Cortex of kidney (tissue), 1 donor: ENCODE measurements around the gene CDK14.

Experiments used
- DNase-seq: peaks from one replicate; lab custom pipeline; 2025; lab: John Stamatoyannopoulos, UW

Gene CDK14

DNA sequence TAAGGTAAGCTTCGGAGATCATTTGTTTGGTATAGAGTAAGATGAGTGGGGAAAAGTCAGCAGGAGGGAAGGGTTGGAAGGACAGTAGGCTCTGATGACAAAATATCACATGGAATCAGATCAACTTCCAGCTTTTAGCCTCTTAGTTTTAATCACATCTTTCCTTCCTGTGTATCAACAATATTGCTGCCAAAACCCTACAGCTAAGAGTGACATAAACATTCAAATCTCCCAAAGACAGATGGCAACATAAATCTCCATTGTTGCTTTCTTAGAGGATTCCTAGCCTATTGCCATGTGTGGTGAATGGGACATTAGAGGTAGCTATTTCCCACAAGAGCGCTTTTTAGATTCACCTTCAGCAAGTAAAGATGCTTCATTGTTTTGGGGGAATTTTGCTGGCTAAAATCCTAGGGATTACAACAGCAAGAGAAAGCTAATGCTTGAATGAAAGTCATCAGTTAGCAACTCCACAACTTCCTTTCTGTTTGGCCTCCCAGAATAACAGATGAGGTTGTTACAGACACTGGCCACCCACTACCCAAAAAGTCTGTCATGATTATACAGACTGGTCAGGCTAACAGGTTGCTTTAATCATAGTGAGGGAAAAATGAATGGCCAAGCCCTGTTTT lies 632.9 kb downstream of the CDK14 start:
- no peak for DNase-seq

DNA sequence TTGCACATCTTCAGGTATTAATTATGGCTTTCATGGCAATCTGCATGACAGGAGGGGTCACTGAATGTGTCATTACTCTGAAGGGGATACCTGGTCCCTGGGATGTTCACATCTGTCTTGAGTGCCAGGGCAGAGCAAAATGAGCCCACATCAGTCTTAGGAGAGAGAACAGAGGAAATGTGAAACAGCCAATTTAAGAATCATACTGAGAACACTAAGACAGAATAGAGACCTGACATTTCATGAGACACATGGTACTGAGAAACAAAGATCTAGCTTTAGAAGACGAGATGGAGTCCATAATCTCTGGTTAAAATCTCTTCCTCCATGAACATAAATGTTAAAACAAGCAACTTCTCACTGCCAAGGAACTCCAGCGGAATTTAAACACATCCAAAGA lies 634.0 kb downstream of the CDK14 start:
- DNase-seq, result no peak

DNA sequence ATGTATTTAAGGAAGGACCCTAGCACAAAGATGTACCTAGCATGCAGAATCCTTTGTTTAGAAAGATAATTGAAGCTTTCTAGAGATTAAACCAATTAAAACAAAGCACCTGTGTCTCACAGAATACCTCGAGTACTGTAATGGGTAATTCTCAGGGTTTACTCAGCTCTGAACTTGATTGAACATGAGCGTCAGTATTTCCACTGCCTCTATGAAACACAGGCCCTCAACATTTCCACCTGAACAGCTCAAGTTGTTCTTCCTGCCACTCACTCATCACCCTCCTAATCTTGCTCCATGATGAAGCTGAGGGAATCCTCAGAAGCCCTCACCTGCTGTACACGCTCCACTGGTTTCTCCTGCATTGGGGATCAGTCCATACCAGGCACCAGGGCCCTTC lies 634.4 kb downstream of the CDK14 start:
- DNase-seq, result no peak

DNA sequence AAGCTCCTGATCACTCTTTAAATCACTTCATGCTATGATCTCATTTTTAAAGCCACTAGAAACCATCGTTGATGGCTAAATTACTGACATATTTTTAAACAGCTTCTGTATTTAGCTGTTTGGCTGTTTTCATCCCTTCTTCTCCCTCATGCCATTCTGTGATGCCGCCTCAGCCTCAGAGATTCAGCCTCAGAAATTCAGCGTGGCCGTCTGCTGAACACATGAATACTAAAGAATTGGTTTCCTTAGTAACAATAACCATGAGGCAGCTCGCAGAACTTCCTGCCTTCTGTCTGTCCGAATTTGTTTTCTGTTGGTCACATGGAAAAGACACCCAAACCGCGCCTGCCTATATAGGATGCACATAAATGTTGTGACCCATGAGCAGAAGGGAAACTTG lies 637.1 kb downstream of the CDK14 start:
- no peak for DNase-seq

DNA sequence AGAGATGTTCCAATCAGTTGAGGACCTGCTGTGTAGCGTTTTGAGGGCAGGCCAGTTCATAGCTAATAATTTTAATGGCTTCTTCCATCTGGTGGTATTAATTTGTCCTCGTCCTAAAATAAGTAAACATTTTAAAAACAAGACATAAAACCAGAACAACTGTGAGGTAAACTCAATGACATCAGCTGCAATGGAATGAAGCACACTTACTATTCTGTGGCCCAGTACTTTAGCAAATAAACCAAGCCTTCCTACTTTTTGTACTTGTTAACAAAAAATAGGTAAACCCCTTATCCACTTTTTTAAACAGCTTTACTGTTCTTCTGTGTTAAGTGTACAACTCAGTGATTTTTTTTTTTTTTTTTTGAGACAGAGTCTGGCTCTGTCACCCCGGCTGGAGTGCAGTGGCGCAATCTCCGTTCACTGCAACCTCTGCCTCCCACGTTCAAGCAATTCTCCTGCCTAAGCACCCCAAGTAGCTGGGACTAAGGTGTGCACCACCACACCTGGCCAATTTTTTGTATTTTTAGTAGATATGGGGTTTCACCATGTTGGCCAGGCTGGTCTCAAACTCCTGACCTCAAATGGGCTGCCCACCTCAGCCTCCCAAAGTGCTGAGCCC lies 639.2 kb downstream of the CDK14 start:
- DNase-seq, result no peak

DNA sequence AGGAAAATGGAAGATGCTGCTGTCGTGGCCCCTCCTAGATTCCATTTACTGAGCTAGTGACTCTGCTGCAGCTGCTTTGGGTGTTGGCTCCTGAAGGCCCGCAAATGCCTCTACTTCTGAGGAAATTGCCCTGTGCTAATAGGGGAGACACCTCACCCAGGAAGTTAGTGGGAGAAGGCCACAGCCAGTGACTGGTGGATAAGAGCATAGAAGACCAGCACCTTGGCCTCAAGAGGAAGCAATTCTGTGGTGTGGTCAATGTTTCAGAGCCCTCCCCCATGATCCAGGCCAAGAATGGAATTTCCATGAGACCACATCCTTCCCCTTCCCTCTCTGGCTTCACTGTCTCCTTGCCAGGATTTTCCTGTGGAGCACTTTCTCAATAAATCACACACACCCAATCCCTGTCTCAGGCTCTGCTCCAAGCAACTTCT lies 643.1 kb downstream of the CDK14 start:
- no peak for DNase-seq

DNA sequence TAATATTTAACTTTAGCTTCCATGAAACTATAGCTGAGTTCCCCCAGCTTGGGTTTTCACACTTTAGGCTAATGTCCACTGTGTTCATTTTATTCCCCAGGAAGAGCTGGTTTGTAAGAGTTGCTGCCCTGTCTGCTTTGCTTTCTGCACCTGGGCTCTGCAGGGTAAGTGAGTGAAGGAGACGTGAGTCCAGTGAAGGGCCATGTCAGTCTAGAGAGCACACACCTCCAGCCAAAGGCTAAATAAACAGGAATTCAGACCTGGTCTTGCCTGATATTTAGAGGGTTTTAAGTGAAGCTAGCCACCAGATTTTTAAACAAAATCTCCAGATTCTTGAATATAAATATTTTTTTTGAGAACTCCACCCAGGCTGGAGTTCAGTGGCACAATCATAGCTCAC lies 643.7 kb downstream of the CDK14 start:
- no peak for DNase-seq

DNA sequence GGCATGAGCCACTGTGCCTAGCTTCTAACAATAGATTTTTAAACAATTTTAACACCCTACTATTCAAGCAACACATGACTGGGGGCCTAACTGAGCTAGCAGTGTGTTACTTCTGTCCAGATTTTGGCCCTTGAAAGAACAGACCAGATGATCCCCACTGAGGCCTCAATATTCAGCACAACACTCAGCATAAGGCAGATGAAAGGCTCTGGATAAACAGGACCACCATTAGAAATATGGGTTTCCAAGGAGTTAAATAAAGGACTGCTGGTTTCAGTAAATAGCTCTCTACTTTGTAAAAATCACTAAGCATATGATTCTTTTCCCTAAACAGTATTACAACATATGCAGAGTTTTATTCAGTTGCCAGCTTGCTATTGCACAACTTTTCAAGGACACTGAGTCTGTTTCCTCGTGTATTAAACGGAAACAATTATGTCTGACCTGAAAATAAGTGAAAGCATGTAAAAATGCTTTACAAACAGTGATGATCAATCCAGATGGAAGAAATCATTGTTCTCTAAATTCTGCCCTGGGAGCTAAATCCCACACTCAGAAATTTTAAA lies 644.3 kb downstream of the CDK14 start:
- DNase-seq, result no peak

DNA sequence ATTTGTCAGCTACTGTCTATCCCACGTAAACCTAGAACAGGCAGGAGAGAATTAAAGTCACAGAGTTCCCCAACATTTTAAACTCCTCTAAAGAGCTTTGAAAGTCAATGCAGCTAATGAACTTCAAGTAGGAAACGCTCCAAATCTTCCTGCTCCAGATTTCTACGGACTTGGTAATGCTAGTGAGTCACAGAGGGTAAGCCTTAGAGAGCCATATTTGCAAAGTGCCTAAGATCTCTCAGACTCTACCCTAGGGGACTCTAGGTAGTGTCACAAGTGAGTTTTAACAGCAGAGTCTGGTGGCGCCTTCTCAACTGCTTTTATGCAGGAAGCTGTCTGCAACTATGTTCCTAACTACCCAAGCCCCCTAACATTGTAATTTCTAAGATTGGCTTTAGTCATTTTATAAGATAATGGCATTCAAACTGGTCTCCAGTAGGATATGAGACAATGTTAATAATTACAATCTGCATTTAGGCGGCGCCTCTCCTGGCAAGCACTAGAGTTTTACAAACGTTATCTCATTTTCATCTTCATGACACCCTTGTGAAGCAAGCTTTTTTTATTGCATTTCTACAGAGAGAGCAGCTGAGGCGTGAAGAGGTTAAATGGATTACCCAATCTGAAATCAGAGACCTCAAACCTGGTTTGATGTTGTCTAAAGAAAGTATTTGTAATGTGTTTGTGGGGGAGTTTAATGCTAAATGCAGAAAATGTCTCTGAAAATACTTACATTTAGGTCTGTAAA lies 646.1 kb downstream of the CDK14 start:
- DNase-seq, result no peak

DNA sequence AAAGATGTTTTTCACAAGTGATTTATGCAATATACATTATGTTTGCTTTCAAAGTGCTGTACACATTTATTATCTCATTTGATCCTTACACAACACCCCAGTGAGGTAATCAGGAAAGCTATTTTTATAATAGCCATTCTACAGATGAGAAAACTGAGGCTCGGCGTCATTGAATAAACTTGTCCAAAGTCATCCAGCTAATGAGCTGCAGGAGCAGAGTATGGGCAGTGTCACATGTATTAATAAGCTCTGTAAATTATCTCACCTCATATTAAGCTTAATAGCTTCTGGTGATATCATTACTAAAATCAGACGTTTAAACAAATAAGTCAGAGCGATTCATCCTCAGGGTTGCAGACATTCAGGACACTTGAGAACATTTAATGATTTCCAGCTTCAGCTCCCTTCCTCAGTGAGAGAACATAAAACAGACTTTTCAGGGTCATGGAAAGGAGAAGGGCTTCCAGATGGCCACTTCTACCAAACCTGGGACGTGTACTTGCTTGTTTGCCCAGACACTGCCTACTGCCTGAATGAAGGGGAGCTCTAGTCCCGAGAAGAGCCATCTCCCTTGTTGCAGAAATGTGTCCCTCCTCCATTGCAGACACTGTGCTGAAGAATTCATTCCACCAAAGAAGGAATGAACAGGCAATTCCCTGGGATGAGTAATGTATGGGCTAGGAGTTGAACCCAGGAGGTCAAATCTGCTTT lies 647.6 kb downstream of the CDK14 start:
- no peak for DNase-seq

DNA sequence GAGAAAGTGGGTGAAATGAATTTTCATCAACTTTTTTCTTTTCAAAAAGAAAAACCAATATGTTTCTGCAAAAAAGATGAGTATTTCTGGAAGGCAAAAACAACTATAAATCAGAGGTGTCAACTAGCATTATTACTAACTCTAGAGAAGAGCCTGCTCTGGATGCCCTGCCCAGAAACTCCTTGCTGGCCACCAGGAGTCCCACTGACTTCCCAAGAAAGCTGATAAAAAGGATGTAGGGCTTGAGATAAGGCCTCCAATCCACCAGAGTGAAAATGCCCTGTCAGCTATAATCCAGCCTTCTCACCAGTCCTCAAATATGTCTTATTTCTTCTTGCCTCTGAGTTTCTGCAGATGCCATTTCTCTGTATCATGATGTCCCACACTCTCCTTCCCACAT lies 651.4 kb downstream of the CDK14 start:
- no peak for DNase-seq

DNA sequence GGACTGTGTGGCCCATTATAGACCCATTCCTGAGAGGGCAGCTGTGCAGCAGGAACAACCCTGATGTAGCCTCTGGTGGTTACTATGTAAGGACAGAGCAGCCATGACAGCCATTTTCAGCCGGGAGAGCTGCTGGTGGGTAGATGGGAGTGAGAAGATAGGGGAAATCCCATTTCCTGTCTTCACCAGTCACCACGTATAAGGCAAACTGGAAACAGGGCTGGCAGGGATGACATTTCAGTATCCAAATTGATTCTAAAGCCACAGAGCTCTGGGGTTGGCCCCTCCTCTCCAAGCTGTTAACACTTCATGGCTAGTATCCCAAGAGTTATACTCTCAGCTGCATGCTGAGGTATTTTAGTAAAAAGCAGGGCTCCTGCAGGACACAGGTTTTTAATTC lies 652.9 kb downstream of the CDK14 start:
- DNase-seq, result no peak

DNA sequence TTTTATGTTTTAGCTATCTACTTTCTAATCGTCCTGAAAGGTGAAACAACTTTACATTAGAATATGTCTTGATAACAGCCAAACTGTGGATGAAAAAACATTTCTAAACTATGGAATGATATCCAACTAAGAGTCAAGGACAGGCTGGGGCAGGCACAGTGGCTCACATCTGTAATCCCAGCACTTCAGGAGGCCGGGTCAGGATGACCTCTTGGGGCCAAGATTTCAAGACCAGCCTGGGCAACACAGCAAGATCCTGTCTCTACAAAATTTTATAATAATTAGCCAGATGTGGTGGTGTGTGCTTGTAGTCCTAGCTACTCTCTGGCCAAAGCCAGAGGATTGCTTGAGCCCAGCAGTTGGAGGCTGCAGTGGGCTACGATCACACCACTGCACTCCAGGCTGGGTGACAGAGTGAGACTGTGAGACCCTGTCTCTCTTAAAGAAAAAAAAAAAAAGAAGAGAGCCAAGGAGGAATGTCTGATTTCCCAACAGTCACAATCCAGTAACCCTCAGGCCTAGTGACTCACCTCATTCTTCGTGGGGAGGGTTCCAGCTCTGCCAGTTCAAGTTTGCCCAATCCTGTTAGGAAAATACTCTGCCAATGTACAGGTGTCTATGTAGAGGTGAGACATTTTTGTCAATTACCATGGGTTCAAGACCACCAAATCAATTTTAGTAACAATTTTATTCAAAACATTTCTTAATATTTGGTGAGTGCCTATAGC lies 653.5 kb downstream of the CDK14 start:
- no peak for DNase-seq

DNA sequence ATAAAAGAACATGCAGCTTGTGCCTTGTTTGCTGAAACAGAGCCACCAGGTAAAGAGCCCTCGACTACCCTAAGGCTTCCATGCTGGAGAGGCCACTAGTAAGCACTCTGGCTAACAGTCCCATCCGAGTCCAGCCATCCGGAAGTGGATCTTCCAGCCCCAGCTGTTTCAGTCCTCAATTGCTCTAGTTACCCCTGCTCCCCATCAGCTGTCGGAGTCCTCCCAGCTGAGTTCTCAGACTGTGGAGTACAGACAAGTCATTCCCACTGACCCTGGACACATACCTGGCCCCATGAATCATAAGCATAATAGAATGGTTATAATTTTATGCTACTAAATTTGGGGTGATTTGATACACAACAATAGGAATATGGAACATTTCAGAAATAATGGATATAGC lies 654.6 kb downstream of the CDK14 start:
- no peak for DNase-seq

DNA sequence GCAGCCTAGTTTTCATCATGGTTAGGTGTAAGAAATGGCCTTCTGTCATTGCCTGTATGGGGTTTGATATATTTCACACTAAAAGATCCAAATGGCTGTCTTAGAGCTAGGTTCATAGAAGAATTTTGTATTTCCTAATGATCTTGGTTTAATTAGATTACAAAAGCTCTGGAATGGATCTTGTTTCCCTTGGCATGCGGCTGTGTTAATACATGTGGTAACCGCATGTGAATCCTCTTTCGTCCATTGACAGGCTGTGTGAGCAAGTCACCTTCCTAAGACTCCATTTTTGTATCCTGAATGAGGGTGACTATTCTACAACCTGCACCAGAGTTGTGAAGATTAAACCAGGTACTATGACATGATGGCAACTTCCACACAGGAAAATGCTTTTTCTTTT lies 655.8 kb downstream of the CDK14 start:
- no peak for DNase-seq
